ENCODE measurements around the gene SMIM44. TPM values are rescaled to one million over a fixed set of nuclear protein-coding genes. Genes with fewer than 3 reads are reported as not detected.
A peak's percentile ranks its signal among the peaks of the same experiment; 100 is the strongest.

SMIM44 gene
- total and polyA plus RNA-seq, 2 donors from 2014 or later = not detected

DNA sequence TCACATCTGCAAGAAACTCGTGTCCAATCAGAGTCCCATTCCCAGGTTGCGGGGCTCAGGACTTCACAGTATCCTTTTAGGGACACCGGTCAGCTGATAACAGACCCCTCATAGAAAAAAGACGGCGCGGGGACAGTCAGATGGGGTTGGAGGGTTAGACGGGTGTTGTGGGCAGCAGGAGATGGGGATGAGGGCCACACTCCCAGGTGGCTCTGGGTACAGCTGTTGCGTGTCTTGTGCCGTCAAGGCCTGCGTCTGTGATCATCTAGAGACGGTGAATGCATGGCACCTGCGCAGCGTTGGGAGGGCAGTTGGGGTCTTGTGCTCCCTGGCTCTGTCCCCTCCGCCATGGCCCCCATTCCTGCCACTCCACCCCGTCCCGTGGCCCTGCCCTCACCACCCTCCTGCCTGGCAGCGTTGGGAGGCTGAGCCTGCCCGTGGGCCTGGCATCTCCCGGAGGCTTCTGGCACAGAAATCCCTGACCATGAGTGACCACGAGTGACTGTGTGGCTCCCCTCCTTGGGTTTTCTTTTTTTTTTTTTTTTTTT is 41.7 kb upstream of the SMIM44 start:
- TF ChIP-seq, protein P1, sequence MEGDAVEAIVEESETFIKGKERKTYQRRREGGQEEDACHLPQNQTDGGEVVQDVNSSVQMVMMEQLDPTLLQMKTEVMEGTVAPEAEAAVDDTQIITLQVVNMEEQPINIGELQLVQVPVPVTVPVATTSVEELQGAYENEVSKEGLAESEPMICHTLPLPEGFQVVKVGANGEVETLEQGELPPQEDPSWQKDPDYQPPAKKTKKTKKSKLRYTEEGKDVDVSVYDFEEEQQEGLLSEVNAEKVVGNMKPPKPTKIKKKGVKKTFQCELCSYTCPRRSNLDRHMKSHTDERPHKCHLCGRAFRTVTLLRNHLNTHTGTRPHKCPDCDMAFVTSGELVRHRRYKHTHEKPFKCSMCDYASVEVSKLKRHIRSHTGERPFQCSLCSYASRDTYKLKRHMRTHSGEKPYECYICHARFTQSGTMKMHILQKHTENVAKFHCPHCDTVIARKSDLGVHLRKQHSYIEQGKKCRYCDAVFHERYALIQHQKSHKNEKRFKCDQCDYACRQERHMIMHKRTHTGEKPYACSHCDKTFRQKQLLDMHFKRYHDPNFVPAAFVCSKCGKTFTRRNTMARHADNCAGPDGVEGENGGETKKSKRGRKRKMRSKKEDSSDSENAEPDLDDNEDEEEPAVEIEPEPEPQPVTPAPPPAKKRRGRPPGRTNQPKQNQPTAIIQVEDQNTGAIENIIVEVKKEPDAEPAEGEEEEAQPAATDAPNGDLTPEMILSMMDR (IDR thresholded peaks at IDR 0.05; ENCODE audit: borderline replicate concordance, extremely low read depth, insufficient read depth) = no peak
- no peak overlapping the region for H3K4me3 ChIP-seq (ENCODE audit: low read length in 3 of 3)
- DNase-seq = peak in 1 of 5 donors; percentile 65
- H3K27ac ChIP-seq (ENCODE audit: low read depth in 2 of 2, low read length in 2 of 2) = no peak overlapping the region
- intact Hi-C loops (cut with DNase I) = no loop called here
- FAIRE-seq = no peak
- H3K9ac ChIP-seq (ENCODE audit: low read length in 3 of 3) = no peak overlapping the region
- no peaks in the 10 kb centered on the region for H3K4me1 ChIP-seq (ENCODE audit: control insufficient read depth in 2 of 3, insufficient read depth in 2 of 3, low read depth in 1 of 3, low read length in 3 of 3)
- H3K9me3 ChIP-seq (ENCODE audit: control insufficient read depth in 2 of 3, insufficient read depth in 1 of 3, low read length in 3 of 3) = no peaks in the 10 kb centered on the region
- no peaks in the 10 kb centered on the region for H3K27me3 ChIP-seq (ENCODE audit: control insufficient read depth, insufficient read depth, low read length)
- H3K36me3 ChIP-seq (ENCODE audit: control insufficient read depth in 2 of 3, insufficient read depth in 3 of 3, low read length in 3 of 3) = peaks cover 0 to 9% (median 6%) of the 10 kb centered on the region in 3 donors

DNA sequence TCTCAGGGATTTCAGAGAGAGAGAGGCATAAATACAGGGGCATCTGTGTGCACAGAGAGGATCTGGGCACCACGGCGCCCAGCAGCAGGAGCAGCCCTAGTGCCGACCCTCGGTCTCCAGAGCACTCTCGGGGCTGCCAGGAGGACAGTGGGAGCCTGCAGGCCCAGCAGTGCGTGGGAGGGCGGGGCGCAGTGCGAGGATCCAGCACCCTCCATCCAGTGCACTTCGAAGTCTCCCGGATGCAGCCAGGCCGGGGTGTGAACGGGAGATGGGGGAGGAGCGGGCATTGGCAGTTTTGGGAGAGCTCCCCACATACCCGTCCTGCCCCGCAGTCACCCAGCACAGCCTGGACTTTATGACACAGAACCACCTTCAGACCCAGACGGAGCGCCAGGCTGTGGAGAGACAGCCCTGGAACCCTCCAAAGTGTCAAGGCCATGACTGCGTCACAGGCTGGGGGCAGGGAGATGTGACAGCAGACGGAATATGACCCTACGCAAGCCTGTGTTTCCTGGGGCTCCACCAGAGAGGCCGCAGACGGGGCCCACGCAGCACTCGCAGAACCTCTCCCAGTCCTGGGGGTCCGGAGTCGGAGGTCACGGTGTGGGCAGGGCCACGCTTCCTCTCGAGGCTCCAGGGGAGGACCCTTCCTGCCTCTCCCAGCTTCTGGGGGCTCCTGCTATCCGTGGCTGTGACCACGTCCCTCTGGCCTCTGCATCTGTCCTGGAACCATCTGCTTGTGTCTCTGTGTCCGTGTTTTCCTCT is 41.0 kb upstream of the SMIM44 start:
- TF ChIP-seq, protein P1 (IDR thresholded peaks at IDR 0.05; ENCODE audit: borderline replicate concordance, extremely low read depth, insufficient read depth) = no peak
- Histone ChIP-seq H3K4me3 (ENCODE audit: low read length in 3 of 3) (no peak overlapping the region), H3K36me3 (ENCODE audit: control insufficient read depth in 2 of 3, insufficient read depth in 3 of 3, low read length in 3 of 3) (peaks cover 0 to 15% (median 6%) of the 10 kb centered on the region in 3 donors), H3K9ac (ENCODE audit: low read length in 3 of 3) (no peak overlapping the region), H3K9me3 (ENCODE audit: control insufficient read depth in 2 of 3, insufficient read depth in 1 of 3, low read length in 3 of 3) (no peaks in the 10 kb centered on the region), H3K27me3 (ENCODE audit: control insufficient read depth, insufficient read depth, low read length) (no peaks in the 10 kb centered on the region), H3K27ac (ENCODE audit: low read depth in 2 of 2, low read length in 2 of 2) (no peak overlapping the region), H3K4me1 (ENCODE audit: control insufficient read depth in 2 of 3, insufficient read depth in 2 of 3, low read depth in 1 of 3, low read length in 3 of 3) (no peaks in the 10 kb centered on the region)
- no peak for FAIRE-seq
- intact Hi-C loops (cut with DNase I) = no loop called here
- peak in 1 of 5 donors; percentile 64 for DNase-seq

DNA sequence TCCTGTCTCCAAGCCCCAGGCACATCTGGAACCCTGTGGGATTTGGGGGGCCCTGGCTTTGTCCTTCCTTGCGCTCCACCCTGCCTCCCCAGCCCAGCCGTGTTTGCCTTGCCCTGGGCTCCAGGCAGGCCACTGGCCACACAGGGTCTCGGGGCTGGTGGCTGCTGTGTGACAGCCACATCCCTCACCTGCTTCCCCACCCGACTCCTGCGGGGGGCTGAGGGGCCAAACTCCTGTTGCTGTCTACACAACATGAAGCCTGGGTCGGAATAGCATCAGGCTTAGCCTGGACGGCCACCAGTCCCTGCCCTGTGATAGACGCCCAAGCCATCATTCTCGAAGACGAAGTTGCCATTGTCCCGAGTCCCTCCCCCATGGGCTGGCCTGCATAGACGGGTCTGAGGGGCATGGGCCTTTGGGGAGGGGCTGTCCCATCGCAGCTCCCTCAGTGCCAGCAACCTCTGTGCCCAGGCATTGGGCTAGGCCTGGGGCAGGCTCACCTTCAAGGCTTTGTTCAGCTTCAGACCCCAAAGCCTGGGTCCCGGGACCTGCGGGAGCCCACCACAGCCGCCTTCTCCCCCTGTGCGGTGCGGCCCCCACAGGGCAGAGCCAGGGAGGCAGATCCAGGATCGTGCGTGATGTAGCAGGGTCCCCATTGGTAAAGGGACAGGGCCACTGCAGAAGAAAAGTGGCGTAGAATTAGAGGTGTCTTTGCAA is 40.3 kb upstream of the SMIM44 start:
- Histone ChIP-seq H3K4me1 (ENCODE audit: control insufficient read depth in 2 of 3, insufficient read depth in 2 of 3, low read depth in 1 of 3, low read length in 3 of 3) (no peaks in the 10 kb centered on the region), H3K27me3 (ENCODE audit: control insufficient read depth, insufficient read depth, low read length) (no peaks in the 10 kb centered on the region), H3K36me3 (ENCODE audit: control insufficient read depth in 2 of 3, insufficient read depth in 3 of 3, low read length in 3 of 3) (peaks cover 0 to 15% (median 9%) of the 10 kb centered on the region in 3 donors), H3K4me3 (ENCODE audit: low read length in 3 of 3) (no peak overlapping the region), H3K9me3 (ENCODE audit: control insufficient read depth in 2 of 3, insufficient read depth in 1 of 3, low read length in 3 of 3) (no peaks in the 10 kb centered on the region), H3K27ac (ENCODE audit: low read depth in 2 of 2, low read length in 2 of 2) (no peak overlapping the region), H3K9ac (ENCODE audit: low read length in 3 of 3) (no peak overlapping the region)
- FAIRE-seq = no peak
- DNase-seq = peak in 1 of 5 donors; percentile 56
- intact Hi-C loops (cut with DNase I) = no loop called here
- TF ChIP-seq, protein P1 (IDR thresholded peaks at IDR 0.05; ENCODE audit: borderline replicate concordance, extremely low read depth, insufficient read depth) = no peak

Data from kidney (tissue), 14 donors.